ENCODE measurements around the gene ALDH9A1. TPM values are rescaled to one million over a fixed set of nuclear protein-coding genes. Genes with fewer than 3 reads are reported as not detected.

The ALDH9A1 gene
- total RNA-seq, 1 donor from 2014 or later, result 35.8 TPM

DNA sequence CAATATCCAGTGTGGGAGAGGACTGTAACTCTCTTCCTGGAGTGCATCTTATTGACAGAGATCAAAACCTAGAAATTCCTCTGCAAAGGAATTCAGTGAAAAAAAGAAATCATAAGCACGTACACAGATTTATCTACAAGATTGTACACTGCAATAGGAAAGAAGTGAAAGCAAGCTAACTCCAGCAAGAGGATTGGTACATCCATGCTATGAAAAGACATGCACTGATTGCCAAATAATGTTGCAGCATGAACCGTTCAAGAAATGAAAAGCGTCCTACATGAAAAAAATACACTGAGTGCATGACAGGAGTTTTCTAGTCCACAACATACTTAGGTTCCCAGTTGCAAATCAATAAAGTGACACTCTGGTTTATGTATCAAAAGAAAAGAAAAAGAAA lies 69.2 kb downstream of the ALDH9A1 start:
- CTCF ChIA-PET, result no interaction called here
- Mint-ChIP-seq H3K27ac (no peak overlapping the region), H3K9me3 (no peaks in the 10 kb centered on the region), H3K4me3 (no peak overlapping the region), H3K4me1 (peaks cover 18% of the 10 kb centered on the region), H3K27me3 (peaks cover 6% of the 10 kb centered on the region), H3K36me3 (ENCODE audit: low read depth) (no peaks in the 10 kb centered on the region)
- POLR2A ChIA-PET, result no interaction called here
- intact Hi-C loops (cut with micrococcal nuclease), result no loop called here
- DNase-seq (no peak), ATAC-seq (ENCODE audit: low read depth) (no peak)
- TF ChIP-seq, protein P1, sequence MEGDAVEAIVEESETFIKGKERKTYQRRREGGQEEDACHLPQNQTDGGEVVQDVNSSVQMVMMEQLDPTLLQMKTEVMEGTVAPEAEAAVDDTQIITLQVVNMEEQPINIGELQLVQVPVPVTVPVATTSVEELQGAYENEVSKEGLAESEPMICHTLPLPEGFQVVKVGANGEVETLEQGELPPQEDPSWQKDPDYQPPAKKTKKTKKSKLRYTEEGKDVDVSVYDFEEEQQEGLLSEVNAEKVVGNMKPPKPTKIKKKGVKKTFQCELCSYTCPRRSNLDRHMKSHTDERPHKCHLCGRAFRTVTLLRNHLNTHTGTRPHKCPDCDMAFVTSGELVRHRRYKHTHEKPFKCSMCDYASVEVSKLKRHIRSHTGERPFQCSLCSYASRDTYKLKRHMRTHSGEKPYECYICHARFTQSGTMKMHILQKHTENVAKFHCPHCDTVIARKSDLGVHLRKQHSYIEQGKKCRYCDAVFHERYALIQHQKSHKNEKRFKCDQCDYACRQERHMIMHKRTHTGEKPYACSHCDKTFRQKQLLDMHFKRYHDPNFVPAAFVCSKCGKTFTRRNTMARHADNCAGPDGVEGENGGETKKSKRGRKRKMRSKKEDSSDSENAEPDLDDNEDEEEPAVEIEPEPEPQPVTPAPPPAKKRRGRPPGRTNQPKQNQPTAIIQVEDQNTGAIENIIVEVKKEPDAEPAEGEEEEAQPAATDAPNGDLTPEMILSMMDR (IDR thresholded peaks at IDR 0.05), result no peak

DNA sequence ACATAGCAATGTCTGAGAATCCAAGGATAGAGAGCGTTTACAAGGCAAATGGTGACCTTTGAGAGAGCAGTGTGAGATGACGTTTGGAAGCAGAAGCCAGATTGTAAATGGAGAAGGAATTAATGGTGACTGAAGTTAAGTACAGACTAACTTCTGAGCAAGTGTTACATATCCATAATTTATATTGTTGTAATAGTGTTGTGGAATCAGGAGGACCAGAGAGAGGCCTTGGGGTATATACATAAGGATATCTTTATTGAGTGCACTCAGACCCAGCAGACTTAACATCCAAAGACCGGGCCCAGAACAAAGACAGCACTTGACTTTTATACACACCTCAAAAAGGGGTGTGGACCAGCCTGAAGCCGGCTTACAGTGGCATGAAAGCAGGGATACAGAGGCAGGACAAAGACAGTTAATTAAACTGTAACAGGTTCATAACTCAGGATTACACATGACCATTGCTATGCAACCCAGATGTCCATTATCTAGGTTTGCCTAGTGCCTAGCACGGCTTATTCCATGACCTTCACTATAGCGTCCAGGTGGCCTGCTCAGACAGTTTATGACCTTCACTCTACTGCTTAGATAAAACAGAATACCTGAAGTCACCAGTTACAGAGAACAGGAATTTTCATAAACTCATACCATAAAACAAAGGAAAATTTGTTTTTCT lies 70.1 kb downstream of the ALDH9A1 start:
- no peak overlapping the region for H3K4me3 Mint-ChIP-seq
- TF ChIP-seq, protein P1 (IDR thresholded peaks at IDR 0.05), result no peak

DNA sequence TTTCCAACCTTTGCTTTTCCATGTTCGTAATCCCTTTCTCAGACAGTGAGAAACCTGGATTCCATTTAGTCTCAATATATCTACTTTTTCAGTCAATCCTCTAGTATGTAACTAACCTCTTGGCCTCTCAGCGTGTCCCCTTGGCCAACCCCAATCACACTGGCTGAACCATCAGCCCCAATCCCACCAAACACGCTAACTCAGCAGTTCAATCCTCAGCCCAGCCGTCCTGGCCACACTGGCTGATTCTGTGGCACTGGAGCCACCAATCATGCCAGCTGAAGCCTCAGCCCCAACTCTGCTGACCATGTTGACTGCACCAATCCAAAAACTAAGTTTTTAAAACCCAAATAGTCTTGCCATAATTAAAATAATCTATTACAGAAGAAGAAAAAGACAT lies 73.9 kb downstream of the ALDH9A1 start:
- ChIA-PET CTCF (interaction anchor here (1.4 kb wide), 1 partner anchor 22 kb away, joined by 3 read pairs; no protein-coding TSS in a partner anchor), POLR2A (no interaction called here)
- Mint-ChIP-seq H3K9me3 (no peaks in the 10 kb centered on the region), H3K4me3 (no peak overlapping the region), H3K27ac (no peak overlapping the region), H3K27me3 (peaks cover 22% of the 10 kb centered on the region), H3K4me1 (no peaks in the 10 kb centered on the region), H3K36me3 (ENCODE audit: low read depth) (no peaks in the 10 kb centered on the region)
- intact Hi-C loops (cut with micrococcal nuclease), result no loop called here
- ATAC-seq (ENCODE audit: low read depth) (no peak), DNase-seq (no peak)
- TF ChIP-seq, protein P1 (IDR thresholded peaks at IDR 0.05), result no peak

More for the DNA sequence above, 70.1 kb downstream of the ALDH9A1 start:
- H3K4me1 Mint-ChIP-seq, result peaks cover 12% of the 10 kb centered on the region
- intact Hi-C loops (cut with micrococcal nuclease), result no loop called here
- no peak for DNase-seq
- POLR2A ChIA-PET, result no interaction called here
- H3K27ac Mint-ChIP-seq, result no peak overlapping the region
- H3K27me3 Mint-ChIP-seq, result peaks cover 6% of the 10 kb centered on the region
- H3K36me3 Mint-ChIP-seq (ENCODE audit: low read depth), result no peaks in the 10 kb centered on the region
- CTCF ChIA-PET, result no interaction called here
- no peaks in the 10 kb centered on the region for H3K9me3 Mint-ChIP-seq
- no peak for ATAC-seq (ENCODE audit: low read depth)

DNA sequence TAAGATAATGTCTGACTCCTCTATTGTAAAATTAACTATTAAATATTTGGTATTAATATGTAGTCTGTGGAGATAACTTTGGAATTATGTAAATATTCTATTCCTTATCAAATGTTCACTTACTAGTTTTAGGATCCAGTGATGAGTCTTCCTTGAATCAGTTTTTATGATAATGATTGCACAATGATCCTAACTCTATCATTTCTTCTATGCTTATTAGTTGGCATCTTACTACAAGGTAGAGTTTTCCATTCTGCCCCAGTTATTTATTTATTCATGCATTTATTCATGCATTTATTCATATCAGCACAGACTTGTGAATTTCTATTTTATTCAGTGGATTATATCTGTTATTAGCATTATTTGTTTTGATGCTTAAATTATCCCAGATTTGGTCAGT lies 74.7 kb downstream of the ALDH9A1 start:
- POLR2A ChIA-PET, result no interaction called here
- Mint-ChIP-seq H3K9me3 (no peaks in the 10 kb centered on the region), H3K4me1 (no peaks in the 10 kb centered on the region), H3K27me3 (peaks cover 22% of the 10 kb centered on the region), H3K27ac (no peak overlapping the region), H3K36me3 (ENCODE audit: low read depth) (no peaks in the 10 kb centered on the region), H3K4me3 (no peak overlapping the region)
- intact Hi-C loops (cut with micrococcal nuclease), result no loop called here
- CTCF ChIA-PET, result interaction anchor here (1.4 kb wide), 1 partner anchor 22 kb away, joined by 3 read pairs; no protein-coding TSS in a partner anchor
- DNase-seq, result no peak
- no peak for ATAC-seq (ENCODE audit: low read depth)
- TF ChIP-seq, protein P1 (IDR thresholded peaks at IDR 0.05), result no peak

DNA sequence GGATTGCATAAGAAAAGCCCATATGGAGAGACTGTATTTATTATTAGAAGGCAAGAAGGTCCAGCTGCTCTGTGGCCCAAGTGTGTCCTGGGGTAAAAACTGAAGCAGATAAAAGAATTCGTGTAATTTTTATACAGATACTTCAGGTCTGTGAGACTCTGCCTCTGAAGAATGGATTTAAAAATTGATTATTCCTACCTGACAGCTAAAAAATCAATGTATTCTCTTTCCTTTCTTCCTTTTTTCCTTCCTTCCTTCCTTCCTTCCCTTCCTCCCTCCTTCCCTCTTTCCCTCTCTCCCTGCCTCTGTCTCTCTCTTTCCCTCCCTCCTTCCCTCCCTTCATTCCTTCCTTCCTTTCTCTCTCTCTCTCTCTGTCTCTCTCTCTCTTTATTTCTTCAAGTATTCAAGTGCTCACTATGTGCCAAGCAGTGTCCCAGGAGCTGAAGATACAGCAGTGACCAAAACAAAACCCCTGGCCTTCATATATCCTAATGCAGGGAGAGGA lies 78.7 kb downstream of the ALDH9A1 start:
- ATAC-seq (ENCODE audit: low read depth), result no peak
- intact Hi-C loops (cut with micrococcal nuclease), result no loop called here
- no peak for DNase-seq
- H3K4me3 Mint-ChIP-seq, result no peak overlapping the region
- H3K36me3 Mint-ChIP-seq (ENCODE audit: low read depth), result no peaks in the 10 kb centered on the region
- no peak overlapping the region for H3K27ac Mint-ChIP-seq
- H3K4me1 Mint-ChIP-seq, result no peaks in the 10 kb centered on the region
- H3K9me3 Mint-ChIP-seq, result no peaks in the 10 kb centered on the region
- CTCF ChIA-PET, result no interaction called here
- TF ChIP-seq, protein P1 (IDR thresholded peaks at IDR 0.05), result no peak
- H3K27me3 Mint-ChIP-seq, result peaks cover 36% of the 10 kb centered on the region
- POLR2A ChIA-PET, result no interaction called here
